Body of pancreas (tissue), 4 donors: ENCODE measurements around the gene BRIP1. TPM values are rescaled to one million over a fixed set of nuclear protein-coding genes. Genes with fewer than 3 reads are reported as not detected.
"Not testable (repeated sequence)": the region's sequence is repeated elsewhere in the genome, so short reads cannot be mapped to it uniquely, and the experiment has no call there.

Experiments used
- ATAC-seq: fragments of 150-250 bp; one replicate; pipeline ENCODE4 v1.9.1; 2016
- DNase-seq, 4 donors: peaks; one replicate each; pipeline ENCODE4 v3.0.0-alpha.2; 2019
- H3K27ac ChIP-seq, 4 donors: fragments of 200-600 bp; sonication (generic); 1 replicate in 3 of 4; 2 replicates in 1 of 4; pipeline versions ENCODE4 v1.5.1 to v1.6.1; 2016 to 2019; ENCODE audit warnings: mild to moderate bottlenecking in 1 of 4, mixed read lengths in 1 of 4, moderate library complexity in 1 of 4
- H3K27me3 ChIP-seq, 2 donors: fragments of 200-600 bp; sonication (generic); one replicate each; pipeline ENCODE4 v1.6.0; 2016; ENCODE audit warnings: mild to moderate bottlenecking in 1 of 2
- H3K36me3 ChIP-seq, 2 donors: fragments of 200-600 bp; sonication (generic); replicated peaks in 1 of 2; 2 replicates each; pipeline ENCODE4 v1.5.1; 2016; ENCODE audit warnings: low read depth in 2 of 2; ENCODE audit not compliant: insufficient read depth in 1 of 2
- H3K4me1 ChIP-seq: fragments of 200-600 bp; sonication (generic); one replicate; pipeline ENCODE4 v1.6.0; 2016
- H3K4me3 ChIP-seq, 2 donors: fragments of 200-600 bp; sonication (generic); 1 replicate in 1 of 2; 2 replicates in 1 of 2; pipeline ENCODE4 v1.5.1; 2016 to 2019
- H3K9me3 ChIP-seq, 3 donors: fragments of 200-600 bp; sonication (generic); 1 replicate in 2 of 3; 2 replicates in 1 of 3; pipeline ENCODE4 v1.5.1; 2016
- CTCF ChIP-seq, 7 experiments: fragments of 450-650 bp in 4 of 7; fragments of 200-600 bp in 3 of 7; sonication (generic) in 3 of 7; IDR thresholded peaks; one replicate each; pipeline ENCODE4 v1.5.1; 2016 to 2019; ENCODE audit warnings: antibody characterized with exemption in 7 of 7
- POLR2A ChIP-seq, 3 donors: fragments of 450-650 bp; IDR thresholded peaks; one replicate each; pipeline ENCODE4 v1.6.1; 2016; ENCODE audit warnings: antibody characterized with exemption in 3 of 3, mild to moderate bottlenecking in 2 of 3
- WGBS, 2 donors: methylation state at CpG; one replicate each; pipeline ENCODE4 v1.1.5; 2017; 5-methylcytosine and 5-hydroxymethylcytosine counted together
- intact Hi-C: fragments of 100-400 bp; cut with DNase I; formaldehyde crosslinking; loops from one replicate; pipeline ENCODE4 v1.15.1; 2023
- total RNA-seq, 2 donors: library from RNA; depleted of rRNA; stranded (reverse); fragments of >200 nt; gene quantifications; one replicate each; pipeline ENCODE4 v1.1.0, GENCODE V29; 2016

The BRIP1 gene
- total RNA-seq, 2 donors from 2014 or later, result under 0.01 to 0.33 TPM

DNA sequence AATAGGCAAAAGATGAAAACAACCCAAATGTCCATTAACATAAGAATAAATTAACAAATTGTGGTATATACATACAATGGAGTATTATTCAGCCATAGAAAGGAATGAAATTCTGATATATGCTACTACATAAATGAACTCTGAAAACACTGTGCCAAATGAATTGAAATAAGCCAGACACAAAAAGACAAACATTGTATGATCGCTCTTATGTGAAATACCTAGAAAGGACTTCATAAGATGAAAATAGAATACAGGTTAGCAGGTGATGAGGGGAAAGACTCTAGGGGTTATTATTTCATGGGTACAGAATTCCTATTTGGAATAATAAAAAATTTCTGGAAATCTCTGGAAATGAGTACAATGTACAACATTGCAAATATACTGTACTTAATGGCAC, 80.2 kb downstream of the BRIP1 start:
- H3K9me3 ChIP-seq, result no peaks in the 10 kb centered on the region
- no peak overlapping the region for H3K27ac ChIP-seq
- H3K4me3 ChIP-seq, result no peak overlapping the region
- no peaks in the 10 kb centered on the region for H3K27me3 ChIP-seq
- H3K36me3 ChIP-seq, result no peaks in the 10 kb centered on the region
- intact Hi-C loops, result no loop called here
- TF ChIP-seq POLR2A (IDR thresholded peaks at IDR 0.05) (no peak), CTCF (IDR thresholded peaks at IDR 0.05) (no peak)
- 97 to 100% methylated on average over 1 of the region's 1 CpG for WGBS, 2 donors
- ATAC-seq (no peak), DNase-seq (no peak)
- H3K4me1 ChIP-seq, result no peaks in the 10 kb centered on the region

DNA sequence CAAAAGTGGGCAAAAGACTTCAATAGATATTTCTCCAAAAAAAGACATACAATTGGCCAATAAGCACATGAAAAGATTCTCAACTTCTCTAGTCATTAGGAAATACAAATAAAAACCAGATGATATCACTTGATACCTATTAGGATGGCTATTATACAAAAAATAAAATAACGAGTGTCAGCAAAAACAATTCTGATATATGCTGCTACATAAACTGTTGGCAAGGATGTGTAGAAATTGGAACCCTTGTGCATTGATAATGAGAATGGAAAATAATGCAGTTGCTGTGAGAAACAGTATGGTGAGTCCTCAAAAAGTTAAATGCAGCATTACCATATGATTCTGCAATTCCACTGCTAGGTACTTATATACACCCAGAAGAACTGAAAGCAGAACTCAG, 80.6 kb downstream of the BRIP1 start:
- Histone ChIP-seq H3K4me1 (no peaks in the 10 kb centered on the region), H3K27me3 (no peaks in the 10 kb centered on the region), H3K4me3 (no peak overlapping the region), H3K27ac (no peak overlapping the region), H3K9me3 (no peaks in the 10 kb centered on the region), H3K36me3 (no peaks in the 10 kb centered on the region)
- DNase-seq (no peak), ATAC-seq (no peak)
- intact Hi-C loops, result no loop called here
- TF ChIP-seq CTCF (IDR thresholded peaks at IDR 0.05) (no peak), POLR2A (IDR thresholded peaks at IDR 0.05) (no peak)
- 83 to 84% methylated on average over 1 of the region's 1 CpG for WGBS, 2 donors

DNA sequence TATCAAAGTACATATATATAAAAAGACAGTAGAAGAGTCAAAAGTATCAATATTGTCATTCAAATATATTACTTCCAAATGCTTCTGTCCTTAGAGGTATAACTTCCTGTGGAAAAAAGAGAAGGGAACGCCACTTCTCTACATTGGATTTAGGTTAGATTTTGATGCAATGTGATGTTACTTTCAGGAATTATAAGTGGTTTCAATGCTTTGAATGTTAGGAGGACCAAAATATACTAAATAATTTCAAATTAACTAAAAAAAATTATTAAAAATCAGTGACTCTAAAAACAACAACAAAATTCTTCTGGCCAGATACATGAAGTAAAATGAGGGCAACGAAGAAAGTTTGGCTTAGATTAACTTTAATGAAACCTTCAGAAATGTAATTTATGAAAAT, 88.0 kb downstream of the BRIP1 start:
- intact Hi-C loops, result no loop called here
- Histone ChIP-seq H3K4me3 (no peak overlapping the region), H3K36me3 (no peaks in the 10 kb centered on the region), H3K27ac (no peak overlapping the region), H3K9me3 (peaks cover 0 to 4% (median 0%) of the 10 kb centered on the region in 3 donors), H3K4me1 (no peaks in the 10 kb centered on the region), H3K27me3 (no peaks in the 10 kb centered on the region)
- ATAC-seq (no peak), DNase-seq (no peak)
- WGBS, 2 donors, result 89 to 94% methylated on average over 2 of the region's 2 CpGs
- TF ChIP-seq CTCF (IDR thresholded peaks at IDR 0.05) (no peak), POLR2A (IDR thresholded peaks at IDR 0.05) (no peak)

DNA sequence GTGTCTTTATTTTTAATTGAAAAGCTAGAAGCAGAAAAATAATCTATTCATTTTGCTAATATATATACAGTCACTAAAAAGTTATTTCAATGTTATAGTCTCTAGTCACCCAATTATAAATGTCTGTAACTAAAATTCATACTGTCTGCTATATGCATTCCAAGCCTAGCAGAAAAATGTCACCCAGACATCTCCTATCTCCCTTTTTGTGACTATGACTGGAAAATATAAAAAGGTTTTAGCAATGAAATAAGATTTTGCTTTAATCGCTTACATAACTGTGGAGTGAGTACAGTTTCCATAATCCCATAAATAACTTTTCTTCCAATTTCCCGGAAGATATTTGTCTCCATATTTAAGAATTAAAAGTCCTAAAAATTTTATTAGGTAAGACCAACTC, 88.6 kb downstream of the BRIP1 start:
- peaks cover 0 to 8% (median 0%) of the 10 kb centered on the region in 3 donors for H3K9me3 ChIP-seq
- no peak for ATAC-seq
- H3K36me3 ChIP-seq, result no peaks in the 10 kb centered on the region
- DNase-seq, result no peak
- H3K27me3 ChIP-seq, result no peaks in the 10 kb centered on the region
- no peak overlapping the region for H3K27ac ChIP-seq
- 93 to 97% methylated on average over 2 of the region's 2 CpGs for WGBS, 2 donors
- intact Hi-C loops, result no loop called here
- no peaks in the 10 kb centered on the region for H3K4me1 ChIP-seq
- H3K4me3 ChIP-seq, result no peak overlapping the region
- no peak for TF ChIP-seq POLR2A (IDR thresholded peaks at IDR 0.05)
- TF ChIP-seq CTCF (IDR thresholded peaks at IDR 0.05), result no peak

DNA sequence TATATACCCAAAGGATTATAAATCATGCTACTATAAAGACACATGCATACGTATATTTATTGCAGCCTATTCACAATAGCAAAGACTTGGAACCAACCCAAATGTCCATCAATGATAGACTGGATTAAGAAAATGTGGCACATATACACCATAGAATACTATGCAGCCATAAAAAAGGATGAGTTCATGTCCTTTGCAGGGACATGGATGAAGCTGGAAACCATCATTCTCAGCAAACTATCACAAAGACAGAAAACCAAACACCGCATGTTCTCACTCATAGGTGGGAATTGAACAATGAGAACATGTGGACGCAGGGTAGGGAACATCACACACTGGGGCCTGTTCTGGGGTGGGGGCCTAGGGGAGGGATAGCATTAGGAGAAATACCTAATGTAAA, 89.2 kb downstream of the BRIP1 start:
- WGBS, 2 donors, result 95 to 96% methylated on average over 3 of the region's 3 CpGs
- H3K9me3 ChIP-seq, H3K36me3 ChIP-seq, DNase-seq, H3K4me1 ChIP-seq, H3K4me3 ChIP-seq, ATAC-seq, H3K27me3 ChIP-seq, intact Hi-C loops, H3K27ac ChIP-seq: not testable (repeated sequence)
